T47D (cell line): ENCODE results near the gene GPC4.

Experiments
- DNase-seq, 2 experiments: peaks; one replicate each; pipeline versions ENCODE4 v3.0.0 to v3.0.0-alpha.2; 2011 to 2012; ENCODE audit warnings: low read depth in 1 of 2, low spot score in 1 of 2
- JUND ChIP-seq: IDR thresholded peaks from 2 replicates; pipeline ENCODE4 v1.6.1; 2012; ENCODE audit warnings: low read depth
- in situ Hi-C: cut with HindIII; loops from 2 replicates; pipeline ENCODE4 v1.10.0; 2016; ENCODE audit warnings: low sequenced_read_pairs, low pct_unique_long_range_greater_than_20kb

The GPC4 gene

DNA sequence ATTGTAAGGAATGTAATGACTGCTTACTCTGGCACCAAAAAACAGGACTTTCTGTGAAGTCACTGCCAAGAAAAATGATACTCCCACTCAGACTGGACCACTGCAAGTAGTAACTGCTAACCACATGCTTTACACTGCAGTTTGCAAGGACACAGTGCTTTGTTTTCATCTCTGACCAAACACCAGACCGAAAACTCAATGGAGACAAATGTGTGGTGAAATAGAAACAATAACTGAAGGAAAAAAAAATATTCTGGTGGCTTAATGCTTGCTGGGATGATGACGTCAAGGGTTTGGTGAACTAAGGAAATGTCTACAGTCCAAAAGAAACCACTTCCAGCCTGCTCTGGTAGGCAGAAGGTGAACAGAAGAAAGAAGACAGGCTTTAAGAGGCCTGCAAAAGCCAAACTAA, 13.2 kb downstream of the GPC4 start:
- no peak for TF ChIP-seq JUND
- in situ Hi-C loops, result no loop called here
- no peak for DNase-seq

DNA sequence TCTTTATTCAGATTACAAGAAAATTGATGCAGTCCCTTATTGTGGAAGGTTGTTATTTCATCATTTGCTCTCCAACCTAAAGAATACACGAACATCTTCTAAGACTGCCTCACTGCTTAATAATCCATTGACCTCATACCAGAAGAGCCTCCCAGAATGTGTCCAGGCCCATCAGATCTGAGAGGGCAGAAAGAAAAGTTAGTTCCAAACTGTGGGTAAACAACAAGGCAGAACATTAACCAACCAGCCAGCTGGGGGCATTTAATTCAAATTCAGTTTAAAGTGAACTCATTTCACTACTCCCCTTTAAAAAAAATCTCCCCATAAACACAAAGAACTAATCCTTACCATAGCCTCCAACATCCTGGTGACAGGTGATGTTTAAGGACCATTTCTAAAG, 13.8 kb downstream of the GPC4 start:
- DNase-seq, result no peak
- no peak for TF ChIP-seq JUND
- in situ Hi-C loops, result no loop called here

GRCh38 chrX:133399411-133399810, 15.9 kb downstream of the GPC4 start:
- no peak for TF ChIP-seq JUND
- no peak for DNase-seq
- in situ Hi-C loops, result no loop called here

GRCh38 chrX:133394765-133395164, 20.5 kb downstream of the GPC4 start:
- no peak for TF ChIP-seq JUND
- peak in 1 of 2 experiments; percentile 0 for DNase-seq
- in situ Hi-C loops, result no loop called here

GRCh38 chrX:133392671-133393070, 22.6 kb downstream of the GPC4 start:
- DNase-seq, result no peak
- in situ Hi-C loops, result no loop called here
- no peak for TF ChIP-seq JUND

DNA sequence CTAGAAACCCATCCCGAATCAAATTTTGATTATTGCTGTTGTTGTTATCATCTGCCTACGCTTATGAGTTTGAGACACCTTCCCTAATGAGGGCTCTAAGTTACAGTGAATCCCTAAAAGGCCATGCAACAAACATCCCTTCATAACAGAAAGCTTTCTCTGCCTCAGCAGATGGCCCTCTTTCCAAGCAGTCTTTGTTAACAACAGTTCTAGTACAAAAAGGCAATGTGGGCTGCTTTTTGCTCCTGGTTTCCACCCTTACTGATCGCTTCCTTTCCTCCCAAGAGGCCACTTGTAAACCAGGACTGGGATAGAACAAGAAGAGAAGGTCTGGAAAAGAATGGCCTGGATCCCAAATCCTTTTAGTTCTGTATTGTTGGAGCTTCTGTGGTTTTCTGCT, 24.2 kb downstream of the GPC4 start:
- TF ChIP-seq JUND, result no peak
- in situ Hi-C loops, result no loop called here

GRCh38 chrX:133390676-133391075, 24.6 kb downstream of the GPC4 start:
- peak in 1 of 2 experiments; percentile 0 for DNase-seq
- TF ChIP-seq JUND, result no peak
- in situ Hi-C loops, result no loop called here

More for the DNA sequence above, 24.2 kb downstream of the GPC4 start:
- DNase-seq, result no peak

GRCh38 chrX:133389975-133390374, 25.3 kb downstream of the GPC4 start:
- in situ Hi-C loops, result no loop called here
- no peak for DNase-seq
- no peak for TF ChIP-seq JUND

DNA sequence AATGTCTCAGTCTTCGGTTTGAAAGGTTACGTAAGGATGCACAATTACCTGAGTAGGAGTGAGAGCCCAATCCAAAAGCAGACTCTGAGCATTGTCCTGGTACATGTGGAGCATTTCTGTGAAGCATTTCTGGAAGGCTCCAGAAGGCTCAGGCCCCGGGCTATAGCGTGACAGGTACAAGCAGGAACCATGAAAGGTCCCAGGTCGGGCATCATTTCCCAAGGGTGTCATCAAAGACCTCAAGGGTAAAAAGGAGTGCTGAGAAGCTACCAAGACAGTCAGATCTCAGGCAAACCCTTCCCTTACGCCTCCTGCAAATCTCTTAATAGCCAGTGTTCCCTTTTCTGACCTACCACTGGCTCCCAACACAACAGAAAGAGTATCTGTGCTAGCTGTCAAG, 30.8 kb downstream of the GPC4 start:
- no peak for DNase-seq
- no peak for TF ChIP-seq JUND
- in situ Hi-C loops, result no loop called here

DNA sequence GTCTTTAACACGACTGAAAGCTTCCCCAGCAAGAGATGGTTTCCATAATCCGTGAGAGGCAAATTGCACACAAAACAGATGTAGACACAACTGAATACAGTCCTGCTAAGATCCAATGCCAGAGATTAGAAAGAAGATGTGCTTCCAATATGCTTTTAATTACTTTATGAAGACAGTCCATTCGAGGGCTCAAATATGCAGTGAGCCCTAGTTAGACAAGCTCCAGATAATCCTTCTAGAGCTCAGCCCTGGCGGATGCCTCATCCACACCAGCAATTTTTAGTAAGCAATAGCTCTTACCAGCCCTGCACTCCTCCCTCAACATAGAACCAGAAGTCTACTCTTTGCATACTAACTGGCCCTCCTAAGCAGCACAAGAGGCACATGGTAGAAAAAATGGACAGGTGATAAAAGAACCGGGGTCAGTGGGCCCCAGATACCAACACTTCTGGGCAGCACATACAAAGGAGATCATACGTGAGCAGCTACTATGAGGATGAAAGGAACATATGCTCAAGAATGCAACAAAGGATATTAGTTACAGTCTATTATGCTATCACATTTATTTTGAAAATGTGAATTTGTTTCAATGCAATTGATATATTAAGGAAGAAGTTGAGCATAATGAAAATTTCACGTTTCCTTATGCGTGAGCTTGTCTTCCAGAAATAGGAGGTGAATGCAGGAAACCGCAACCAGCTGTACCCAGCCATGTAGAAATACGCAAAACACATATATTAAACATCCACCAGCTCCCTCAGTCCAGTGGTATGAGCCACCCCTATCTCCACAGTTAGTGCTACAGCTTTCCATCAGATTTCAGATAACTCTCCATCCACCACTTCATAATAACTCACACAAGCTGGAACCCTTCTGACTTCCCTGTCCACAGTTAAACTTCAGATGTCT, 34.3 kb downstream of the GPC4 start:
- TF ChIP-seq JUND, result no peak
- in situ Hi-C loops, result no loop called here
- no peak for DNase-seq

- in situ Hi-C loops, result no loop called here
- no peak for DNase-seq
- no peak for TF ChIP-seq JUND
Measured at GRCh38 chrX:133376422-133376821, 38.9 kb downstream of the GPC4 start.

- TF ChIP-seq JUND, result no peak
- in situ Hi-C loops, result no loop called here
Measured at GRCh38 chrX:133375615-133376340, 39.5 kb downstream of the GPC4 start.

DNA sequence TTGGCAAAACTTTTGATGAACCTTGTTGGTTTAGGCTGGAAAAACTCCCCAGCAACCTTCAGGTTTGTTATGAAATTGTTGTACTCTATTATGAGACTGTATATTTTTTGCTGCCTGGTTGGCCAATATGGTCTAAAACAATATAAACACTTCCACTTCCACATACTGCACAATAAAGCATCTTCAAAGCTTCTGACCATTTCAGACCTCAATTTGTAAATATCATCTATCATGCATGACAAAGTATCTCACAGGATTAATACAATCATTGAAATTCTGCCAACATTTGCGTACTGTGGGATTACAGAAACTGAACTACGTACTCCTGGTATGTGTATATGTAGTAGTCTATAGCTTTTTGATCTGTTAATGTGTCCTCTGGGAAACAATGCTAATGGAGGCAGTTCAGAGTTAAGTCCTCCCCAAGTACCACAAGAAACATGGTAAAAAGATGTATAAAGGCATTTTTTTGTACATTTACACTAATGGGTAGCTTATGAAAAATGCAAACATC, 40.4 kb downstream of the GPC4 start:
- DNase-seq, result no peak
- in situ Hi-C loops, result no loop called here
- no peak for TF ChIP-seq JUND

More at GRCh38 chrX:133375615-133376340, 39.5 kb downstream of the GPC4 start:
- DNase-seq, result no peak
